ENCODE data around the gene SMYD3. TPM values are rescaled to one million over a fixed set of nuclear protein-coding genes. Genes with fewer than 3 reads are reported as not detected.

SMYD3 gene
- total and polyA plus RNA-seq, 2 of the 13 experiments (the other 11 are each of a cell fraction or from before 2014, with no cell fraction given) = 27.7 to 35.8 TPM

DNA sequence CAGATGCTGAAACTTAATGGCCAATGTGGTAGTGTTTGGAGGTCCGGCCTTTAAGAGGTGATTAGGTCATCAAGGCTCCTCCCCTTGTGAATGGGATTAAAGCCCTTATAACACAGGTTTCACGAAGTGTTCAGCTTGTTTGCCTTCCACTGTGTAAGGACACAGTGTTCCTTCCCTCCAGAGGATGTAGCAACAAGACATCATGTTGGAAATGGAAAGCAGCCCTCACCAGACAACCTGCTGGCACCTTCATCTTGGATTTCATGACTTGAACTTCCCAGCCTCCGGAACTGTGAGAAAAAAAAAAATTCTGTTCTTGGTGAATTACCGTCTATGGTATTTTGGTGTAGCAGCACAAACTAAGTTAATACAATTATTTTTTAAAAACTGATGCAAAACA lies 738.5 kb downstream of the SMYD3 start:
- in situ Hi-C loops (cut with HindIII; ENCODE audit: extremely low pct_ligation_motif_present, low pct_unique_long_range_greater_than_20kb) = no loop called here
- Histone ChIP-seq H3K27ac (ENCODE audit: extremely low read length, insufficient read depth, low read length) (no peak overlapping the region), H3K4me3 (replicated peaks in 1 of 3; ENCODE audit: insufficient read depth in 1 of 3, low read depth in 2 of 3, low read length in 3 of 3) (no peak overlapping the region), H4K20me1 (ENCODE audit: insufficient read depth, low read length) (no peaks in the 10 kb centered on the region), H3K79me2 (ENCODE audit: insufficient read depth, low read length) (no peaks in the 10 kb centered on the region), H2AFZ (ENCODE audit: low read length) (no peak overlapping the region), H3K9ac (ENCODE audit: insufficient read depth, low read depth, low read length) (no peak overlapping the region), H3K36me3 (replicated peaks in 1 of 2; ENCODE audit: control insufficient read depth in 1 of 2, insufficient read depth in 2 of 2, low read length in 2 of 2) (peaks cover 0 to 13% of the 10 kb centered on the region in 2 experiments; a peak in 2 of 5 replicates), H3K4me1 (ENCODE audit: insufficient read depth, low read length) (no peaks in the 10 kb centered on the region), H3K4me2 (ENCODE audit: low read depth, low read length) (no peak overlapping the region), H3K27me3 (ENCODE audit: control insufficient read depth in 1 of 2, insufficient read depth in 2 of 2, low read length in 2 of 2) (no peaks in the 10 kb centered on the region), H3K9me3 (ENCODE audit: low read length) (no peaks in the 10 kb centered on the region)
- DNase-seq (ENCODE audit: low spot score) = no peak
- FAIRE-seq = no peak
- no TSS peak for BruUV-seq (replicated peaks)
- CTCF ChIA-PET (ENCODE audit: low intra/inter-chr PET ratio, low total read pairs) = no interaction called here
- intact Hi-C loops (cut with micrococcal nuclease; ENCODE audit: unreplicated experiment) = no loop called here
- no peak for TF ChIP-seq NCOR1 (IDR thresholded peaks at IDR 0.05; ENCODE audit: borderline replicate concordance, low read length)
- no peak for TF ChIP-seq RFXAP (CRISPR knock-in tag; IDR thresholded peaks at IDR 0.05; ENCODE audit: borderline replicate concordance)
- TF ChIP-seq ELF1 (CRISPR knock-in tag; IDR thresholded peaks at IDR 0.05) = no peak
- TF ChIP-seq KDM4B (CRISPR knock-in tag; IDR thresholded peaks at IDR 0.05) = no peak
- no peak for TF ChIP-seq HNF4A (CRISPR knock-in tag; IDR thresholded peaks at IDR 0.05)
- no peak for TF ChIP-seq YEATS4 (CRISPR knock-in tag; IDR thresholded peaks at IDR 0.05; ENCODE audit: borderline replicate concordance)
- no peak for TF ChIP-seq NAIF1 (CRISPR knock-in tag; IDR thresholded peaks at IDR 0.05; ENCODE audit: borderline replicate concordance)
- WGBS (ENCODE audit: low lambda C conversion rate) = 95% methylated on average over 4 of the region's 4 CpGs
- POLR2A ChIA-PET = no interaction called here
- ATAC-seq = no peak

DNA sequence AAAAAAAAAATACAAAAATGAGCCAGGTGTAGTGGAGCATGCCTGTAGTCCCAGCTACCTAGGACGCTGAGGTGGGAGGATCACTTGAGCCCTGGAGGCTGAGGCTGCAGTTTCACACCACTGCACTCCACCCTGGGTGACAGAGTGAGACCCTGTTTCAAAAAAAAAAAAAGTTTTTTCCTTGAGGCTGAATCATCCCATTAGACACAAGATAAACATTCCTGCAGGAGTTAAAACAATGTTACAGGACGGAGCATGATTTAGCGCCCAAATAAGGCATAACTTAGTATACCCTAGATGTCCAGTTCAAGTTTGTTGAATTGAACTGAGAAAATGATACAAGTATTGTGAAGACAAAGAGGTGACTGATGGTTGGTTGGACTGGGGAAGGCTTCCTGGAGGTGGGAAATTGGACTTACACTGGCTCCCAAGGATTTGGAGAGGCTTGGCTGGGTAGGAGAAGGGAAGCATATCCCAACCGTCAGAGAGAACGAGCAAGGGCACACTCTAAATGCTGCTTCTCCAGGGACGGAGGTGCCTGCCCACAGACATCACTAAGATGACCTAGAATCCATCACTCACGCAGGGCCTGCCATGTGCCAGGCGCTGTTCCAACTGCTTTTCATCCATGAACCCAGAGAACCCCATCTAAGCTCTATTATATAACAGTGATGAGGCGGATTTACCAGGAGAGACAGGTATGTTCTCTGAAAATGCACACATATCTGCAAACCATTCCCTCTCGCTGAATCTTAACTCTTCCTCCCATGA lies 741.7 kb downstream of the SMYD3 start:
- Histone ChIP-seq H3K9me3 (ENCODE audit: low read length) (no peaks in the 10 kb centered on the region), H3K4me3 (replicated peaks in 1 of 3; ENCODE audit: insufficient read depth in 1 of 3, low read depth in 2 of 3, low read length in 3 of 3) (no peak overlapping the region), H3K79me2 (ENCODE audit: insufficient read depth, low read length) (no peaks in the 10 kb centered on the region), H3K4me1 (ENCODE audit: insufficient read depth, low read length) (no peaks in the 10 kb centered on the region), H3K27me3 (ENCODE audit: control insufficient read depth in 1 of 2, insufficient read depth in 2 of 2, low read length in 2 of 2) (no peaks in the 10 kb centered on the region), H3K9ac (ENCODE audit: insufficient read depth, low read depth, low read length) (no peak overlapping the region), H3K4me2 (ENCODE audit: low read depth, low read length) (no peak overlapping the region), H3K27ac (ENCODE audit: extremely low read length, insufficient read depth, low read length) (no peak overlapping the region), H2AFZ (ENCODE audit: low read length) (no peak overlapping the region), H3K36me3 (replicated peaks in 1 of 2; ENCODE audit: control insufficient read depth in 1 of 2, insufficient read depth in 2 of 2, low read length in 2 of 2) (peaks cover 0 to 15% of the 10 kb centered on the region in 2 experiments; a peak in 2 of 5 replicates), H4K20me1 (ENCODE audit: insufficient read depth, low read length) (no peaks in the 10 kb centered on the region)
- in situ Hi-C loops (cut with HindIII; ENCODE audit: extremely low pct_ligation_motif_present, low pct_unique_long_range_greater_than_20kb) (no loop called here), intact Hi-C loops (cut with micrococcal nuclease; ENCODE audit: unreplicated experiment) (no loop called here)
- no TSS peak for BruUV-seq (replicated peaks)
- POLR2A ChIA-PET = no interaction called here
- DNase-seq (ENCODE audit: low spot score) (peak; percentile 3), ATAC-seq (no peak), FAIRE-seq (no peak)
- CTCF ChIA-PET (ENCODE audit: low intra/inter-chr PET ratio, low total read pairs) = no interaction called here
- TF ChIP-seq FOXA1 (IDR thresholded peaks at IDR 0.05) (no peak), FOXA1 (CRISPR knock-in tag; IDR thresholded peaks at IDR 0.05) (no peak), ZNF232 (CRISPR knock-in tag; IDR thresholded peaks at IDR 0.05; ENCODE audit: borderline replicate concordance) (no peak), NFE2L1 (CRISPR knock-in tag; IDR thresholded peaks at IDR 0.05; ENCODE audit: borderline replicate concordance) (no peak), ZSCAN25 (CRISPR knock-in tag; IDR thresholded peaks at IDR 0.05) (no peak), NFATC3 (CRISPR knock-in tag; IDR thresholded peaks at IDR 0.05) (no peak), LCORL (IDR thresholded peaks at IDR 0.05) (no peak), LCORL (CRISPR knock-in tag; IDR thresholded peaks at IDR 0.05) (no peak), ZNF672 (CRISPR knock-in tag; IDR thresholded peaks at IDR 0.05) (no peak), ZMYM4 (CRISPR knock-in tag; IDR thresholded peaks at IDR 0.05) (no peak)
- WGBS (ENCODE audit: low lambda C conversion rate) = 98% methylated on average over 8 of the region's 10 CpGs
